ENCODE measurements around the gene BRD3.

BRD3 gene

DNA sequence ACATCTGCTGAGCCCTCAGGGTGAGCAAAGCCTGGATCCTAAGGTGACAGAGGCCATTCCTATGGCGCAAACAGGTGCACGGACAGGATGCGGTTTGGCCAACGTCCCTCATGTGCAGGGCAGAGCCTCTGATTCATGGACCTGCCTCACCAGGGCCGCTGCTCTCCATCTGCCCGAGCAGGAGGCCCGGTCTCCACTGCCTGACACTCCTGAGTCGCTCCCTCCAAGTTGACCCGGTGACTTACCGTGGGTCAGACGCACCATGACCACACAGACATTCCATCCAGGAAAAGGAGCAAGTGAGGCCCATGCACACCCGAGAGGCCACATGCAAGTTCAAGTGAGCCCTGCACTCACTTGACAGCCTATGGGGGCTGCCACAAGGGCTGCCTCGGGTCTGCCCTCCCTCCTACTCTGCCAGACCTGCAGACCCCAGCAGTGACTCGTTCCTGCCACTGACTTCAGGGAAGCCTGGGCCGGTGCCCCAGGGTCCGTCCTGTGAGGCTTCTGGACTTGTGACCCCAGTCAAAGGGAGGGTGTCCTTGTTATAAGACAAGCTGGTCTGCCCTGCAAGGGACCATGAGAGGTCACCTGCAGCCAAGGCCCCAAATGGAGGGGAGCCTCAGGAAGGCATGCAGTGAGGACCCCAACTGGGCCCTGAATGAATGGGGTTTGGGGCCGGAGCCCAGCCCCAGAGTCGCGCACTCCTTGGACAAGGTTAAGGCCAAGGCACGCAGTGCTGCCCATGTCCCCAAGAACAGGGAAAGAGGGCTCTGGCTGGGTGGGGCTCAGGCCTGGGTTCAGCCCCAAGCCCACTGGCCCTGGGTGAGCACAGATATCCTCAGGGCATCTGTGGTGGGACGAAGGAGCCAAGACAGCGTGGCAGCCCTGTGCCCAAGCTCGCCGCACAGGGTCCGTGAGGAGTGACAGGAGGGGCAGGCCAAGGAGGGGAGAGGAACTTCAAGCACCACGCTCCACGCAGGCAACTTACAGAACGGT lies 32.5 kb downstream of the BRD3 start:
- no peak for DNase-seq

DNA sequence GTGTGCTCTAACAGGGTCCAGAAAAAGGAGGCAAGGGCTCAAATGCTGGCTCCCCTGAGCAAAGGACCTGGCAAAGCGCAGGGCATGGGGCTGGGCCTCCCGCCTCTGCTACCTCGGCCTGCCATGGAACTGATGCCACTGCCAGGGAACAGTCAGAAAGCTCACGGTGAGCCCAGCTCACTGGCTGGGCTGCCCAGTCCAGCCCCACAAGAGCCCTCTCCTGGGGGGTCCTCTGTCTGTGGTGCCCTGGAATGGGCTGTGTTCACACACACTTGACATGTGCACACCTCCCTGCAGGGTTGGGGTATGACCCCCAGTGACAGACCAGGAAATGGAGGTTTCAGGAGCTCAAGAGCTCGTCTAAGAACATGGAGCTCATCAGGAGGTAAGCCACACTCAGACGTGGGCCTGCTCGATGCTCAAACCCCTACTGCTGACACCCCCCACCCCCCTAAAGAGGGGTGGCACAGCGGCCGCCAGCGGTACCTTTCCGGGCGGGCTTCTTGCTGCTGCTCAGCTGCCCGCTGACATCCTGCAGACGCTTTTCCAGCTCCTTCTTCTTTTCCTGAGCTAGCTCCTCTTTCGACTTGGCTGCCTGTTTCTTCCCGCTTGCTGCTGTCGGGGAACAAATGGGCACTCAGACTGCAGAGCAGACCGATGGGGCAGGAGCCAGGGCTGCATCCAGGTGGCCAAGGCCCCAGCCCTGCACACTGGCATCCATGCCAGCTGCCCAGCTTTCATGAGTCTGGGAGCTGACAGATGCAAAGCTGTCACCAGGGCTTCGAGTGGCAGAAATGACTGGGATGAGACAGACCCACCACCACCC lies 33.4 kb downstream of the BRD3 start:
- DNase-seq = no peak

DNA sequence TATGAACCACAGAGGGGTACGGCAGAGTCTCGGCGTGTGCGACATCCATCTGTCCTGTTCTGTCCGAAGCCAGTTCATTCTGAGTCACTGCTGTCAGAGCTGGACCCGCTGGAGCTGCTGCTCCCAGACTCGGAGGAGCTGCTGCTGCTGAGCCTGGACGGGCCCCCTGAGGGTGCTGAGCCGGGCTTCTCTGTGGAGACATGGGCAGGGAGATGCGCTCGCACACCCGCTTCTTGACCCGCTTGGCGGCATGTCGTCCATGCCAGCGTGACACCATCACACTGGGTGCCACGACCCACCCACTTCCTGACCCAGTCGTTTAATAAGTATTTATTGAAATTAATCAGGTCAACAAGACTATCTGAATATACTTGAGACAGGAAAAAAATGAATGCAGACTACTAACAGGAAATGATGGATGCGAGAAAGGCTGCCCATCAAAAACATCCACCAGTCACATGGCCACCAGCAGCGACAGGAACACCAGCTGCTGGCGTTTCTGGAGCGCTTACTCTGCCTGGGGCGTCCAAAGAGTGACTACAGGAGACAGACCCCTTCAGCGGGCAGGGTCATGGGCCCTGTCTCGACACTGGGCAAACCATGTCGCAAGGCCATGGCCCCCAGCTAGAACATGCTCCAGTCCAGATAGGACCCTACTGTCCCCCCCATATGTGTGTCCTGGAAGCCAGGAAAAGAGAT lies 34.2 kb downstream of the BRD3 start:
- no peak for DNase-seq

DNA sequence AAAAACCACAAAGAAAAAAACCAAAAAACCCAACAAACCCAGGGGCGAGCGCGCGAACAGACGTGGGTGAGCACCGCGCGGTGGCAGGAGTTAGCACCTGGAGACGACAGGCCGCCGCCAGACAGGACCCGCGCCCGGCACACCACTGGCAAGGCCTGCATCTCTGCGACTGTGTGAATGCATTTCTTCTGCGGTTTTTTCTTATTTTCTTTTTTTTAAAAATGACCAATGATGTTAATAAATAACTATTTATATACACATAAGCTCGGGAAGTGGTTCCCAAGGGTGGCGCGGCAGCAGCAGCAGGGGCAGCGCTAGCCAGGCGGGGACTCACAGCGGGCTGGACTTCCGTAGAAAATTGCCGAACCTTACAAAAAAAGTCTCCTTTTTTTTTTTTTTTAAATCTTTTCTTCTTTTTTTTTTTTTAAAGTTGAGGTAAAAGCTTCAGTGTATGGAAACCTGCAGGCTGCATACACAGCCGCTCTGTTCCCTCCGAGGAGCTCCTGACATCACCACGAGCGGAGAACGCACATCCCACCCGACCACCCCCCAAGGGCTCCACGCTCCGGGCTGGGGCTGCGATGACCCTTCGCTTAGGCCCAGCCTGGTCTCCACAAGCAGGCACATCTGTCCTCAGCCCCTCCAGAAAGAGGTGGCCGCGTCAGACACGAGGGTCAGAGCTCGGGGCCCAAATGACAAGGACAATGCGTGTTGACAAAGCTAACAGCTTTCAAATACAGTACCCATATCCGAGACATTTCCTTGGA lies 35.2 kb downstream of the BRD3 start:
- no peak for DNase-seq

DNA sequence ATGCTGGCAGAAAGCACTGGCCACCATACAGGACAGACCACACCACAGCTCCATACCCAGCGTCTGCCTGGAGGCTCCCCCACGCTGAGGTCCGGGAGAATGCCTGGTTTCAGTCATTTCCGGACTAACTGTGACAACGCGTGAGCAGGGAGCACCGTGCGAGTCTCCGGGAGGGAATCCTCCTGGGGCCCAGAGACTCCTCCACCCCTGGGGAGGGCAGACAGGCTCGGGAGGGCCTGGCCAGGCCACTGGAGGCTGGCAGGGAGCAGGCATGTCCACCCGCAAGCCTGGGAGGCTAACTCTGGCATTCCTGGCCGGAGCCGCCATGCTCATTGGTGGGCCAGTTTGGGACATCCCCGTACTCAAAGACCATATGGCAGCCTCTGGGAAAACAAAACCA lies 36.0 kb downstream of the BRD3 start:
- DNase-seq = no peak

DNA sequence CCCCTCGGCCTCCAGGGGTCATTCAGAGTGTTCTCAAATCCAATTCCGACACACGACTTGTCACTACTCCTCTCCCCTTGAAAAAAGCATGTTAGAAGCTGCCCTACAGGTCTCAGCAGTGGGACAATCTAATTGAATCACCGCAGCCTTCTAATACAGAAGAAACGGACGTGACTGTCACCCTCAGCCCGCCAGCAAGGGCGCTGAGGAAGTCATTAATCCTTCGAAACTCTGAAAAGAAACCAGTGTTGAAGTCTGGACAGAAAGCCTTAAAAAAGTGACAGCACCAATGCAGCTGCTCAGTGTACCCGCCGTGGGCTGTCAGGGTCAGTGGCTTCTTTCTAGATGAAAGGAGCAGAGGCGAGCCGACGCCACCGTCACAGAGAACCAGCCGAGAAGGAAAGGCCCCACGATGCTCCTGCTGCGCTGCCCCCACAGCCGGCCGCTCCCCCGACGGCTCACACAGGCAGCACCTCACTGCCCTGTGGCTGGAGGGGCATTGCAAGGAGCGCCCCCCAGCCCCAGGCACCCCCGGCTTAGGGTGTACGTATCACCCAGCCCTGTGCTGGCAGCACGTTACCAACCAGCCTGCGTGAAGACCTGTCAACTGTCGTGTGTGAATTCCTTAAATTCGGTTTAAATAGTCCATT lies 36.9 kb downstream of the BRD3 start:
- no peak for DNase-seq

DNA sequence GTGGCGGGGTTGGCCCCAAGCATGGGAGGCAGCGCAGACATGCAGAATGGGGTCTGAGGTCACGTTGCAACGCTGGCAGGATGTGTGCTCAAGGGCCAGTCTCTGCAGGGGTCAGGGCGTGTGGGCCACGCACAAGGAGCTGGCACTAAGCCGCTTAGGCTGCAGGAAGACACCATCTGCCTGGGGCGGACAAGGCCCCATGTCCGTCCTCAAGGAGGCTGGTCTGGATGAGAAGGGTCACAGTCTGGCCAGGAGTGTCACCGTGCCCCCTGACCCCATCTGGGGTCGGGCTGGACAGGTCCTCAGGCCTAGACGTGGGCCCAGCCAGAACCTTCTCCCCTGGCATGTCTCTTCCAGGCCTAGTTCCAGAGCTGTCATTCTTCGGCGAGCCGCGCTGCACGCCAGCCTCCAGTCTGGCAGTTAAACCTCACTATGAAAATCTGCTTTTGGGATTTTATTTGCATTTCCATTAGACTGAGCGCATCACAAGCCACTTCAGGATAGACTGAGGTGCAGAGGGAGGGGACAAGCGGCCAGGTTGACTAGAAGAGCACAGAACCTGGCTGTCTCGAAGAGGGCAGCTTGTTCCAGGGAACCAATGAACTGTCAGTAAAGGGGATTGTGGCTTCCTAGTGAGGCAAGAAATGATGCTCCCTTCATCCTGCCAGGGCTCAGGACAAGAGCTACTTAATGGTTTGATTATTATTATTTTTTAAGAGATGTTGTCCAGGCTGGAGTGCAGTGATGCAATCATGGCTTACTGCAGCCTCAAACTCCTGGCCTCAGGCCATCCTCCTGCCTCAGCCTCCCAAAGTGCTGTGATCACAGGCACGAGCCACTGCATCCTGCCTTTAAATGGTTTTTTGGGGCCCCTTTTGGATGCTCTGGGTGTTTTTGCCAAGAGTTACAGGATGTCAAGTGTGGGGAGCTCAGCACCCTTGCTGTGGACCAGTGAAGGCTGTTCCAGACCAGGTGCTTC lies 38.3 kb downstream of the BRD3 start:
- no peak for DNase-seq

DNA sequence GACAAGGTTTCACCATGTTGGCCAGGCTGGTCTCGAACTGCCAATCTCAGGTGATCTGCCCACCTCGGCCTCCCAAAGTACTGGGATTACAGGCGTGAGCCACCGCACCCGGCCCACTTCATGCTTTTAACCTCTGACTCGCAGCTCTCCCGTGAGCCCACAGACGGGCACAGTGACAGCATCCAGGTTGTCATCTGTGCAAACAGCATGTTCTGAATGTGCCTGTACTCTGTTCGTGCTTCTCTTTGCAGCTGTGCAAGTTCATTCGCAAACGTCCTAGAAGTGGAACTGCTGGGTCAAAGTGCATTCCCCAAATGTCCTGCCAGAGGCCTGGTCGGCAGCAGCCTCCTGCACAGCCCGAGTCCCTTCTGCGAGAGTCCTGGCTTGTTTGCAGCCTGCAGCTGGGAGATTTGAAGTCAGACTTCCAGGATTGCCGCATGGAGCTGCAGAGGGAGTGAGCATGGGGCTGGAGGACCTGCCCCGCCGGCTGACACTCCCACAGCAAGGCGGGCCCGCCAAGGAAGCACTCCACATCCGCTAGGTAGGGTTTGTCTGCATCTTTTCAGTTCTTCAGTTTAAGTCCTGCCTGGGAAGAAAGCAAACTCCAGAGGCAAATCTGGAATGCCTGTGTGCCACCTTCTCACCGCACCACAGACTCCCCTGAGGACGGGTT lies 39.1 kb downstream of the BRD3 start:
- DNase-seq = no peak

DNA sequence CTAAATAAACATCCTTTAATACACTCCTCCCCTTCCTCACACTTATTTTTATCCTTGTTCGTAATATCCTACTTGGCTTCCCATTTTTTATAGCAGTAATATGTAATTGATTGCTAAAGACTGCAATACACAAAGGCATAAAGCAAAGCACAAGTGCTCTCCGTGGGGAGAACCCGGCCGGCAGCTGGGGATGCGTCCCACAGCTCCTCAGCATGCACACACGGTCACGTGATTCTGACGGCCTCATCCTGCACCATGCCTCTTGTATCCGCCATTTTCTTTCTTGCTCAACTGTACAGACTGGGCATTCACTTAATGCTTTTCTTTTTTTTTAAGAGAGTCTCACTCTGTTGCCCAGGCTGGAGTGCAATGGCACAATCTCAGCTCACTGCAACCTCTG lies 39.8 kb downstream of the BRD3 start:
- DNase-seq = no peak

DNA sequence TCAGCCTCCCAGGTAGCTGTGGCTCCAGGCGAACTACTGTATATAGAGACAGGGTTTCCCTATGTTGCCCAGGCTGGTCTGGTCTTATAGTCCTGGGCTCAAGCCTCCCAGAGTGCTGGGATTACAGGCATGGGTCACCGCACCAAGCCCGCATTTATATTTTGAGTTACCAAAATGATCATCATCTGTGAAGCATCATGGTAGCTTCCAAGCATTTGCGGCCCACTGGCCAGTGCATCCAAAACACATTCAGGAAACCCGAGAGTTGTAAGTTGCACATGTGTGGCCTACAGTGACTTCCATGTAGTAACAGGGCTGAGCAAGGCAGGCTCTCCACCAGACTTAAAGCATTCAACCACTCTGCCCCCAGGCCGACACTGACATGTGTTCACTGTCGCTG lies 40.3 kb downstream of the BRD3 start:
- no peak for DNase-seq

DNA sequence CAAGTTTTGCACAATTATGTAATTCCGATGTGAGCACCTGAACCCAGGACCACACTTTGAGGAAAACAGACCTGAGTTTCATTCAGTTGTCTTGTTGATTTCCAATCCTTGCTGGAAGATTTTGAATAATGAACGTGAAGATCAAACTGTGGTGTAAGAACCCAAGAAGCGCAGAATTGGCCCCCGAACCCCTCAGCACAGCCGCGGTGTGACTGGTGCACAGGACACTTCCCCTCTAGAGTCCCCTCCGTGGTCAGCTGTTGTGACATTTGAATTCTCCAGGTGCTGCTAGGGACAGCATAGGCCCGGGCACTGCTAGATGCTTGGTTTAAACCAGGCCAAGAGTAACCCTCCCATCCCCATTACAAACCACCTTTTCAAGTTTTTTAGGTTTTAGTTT lies 40.8 kb downstream of the BRD3 start:
- no peak for DNase-seq

DNA sequence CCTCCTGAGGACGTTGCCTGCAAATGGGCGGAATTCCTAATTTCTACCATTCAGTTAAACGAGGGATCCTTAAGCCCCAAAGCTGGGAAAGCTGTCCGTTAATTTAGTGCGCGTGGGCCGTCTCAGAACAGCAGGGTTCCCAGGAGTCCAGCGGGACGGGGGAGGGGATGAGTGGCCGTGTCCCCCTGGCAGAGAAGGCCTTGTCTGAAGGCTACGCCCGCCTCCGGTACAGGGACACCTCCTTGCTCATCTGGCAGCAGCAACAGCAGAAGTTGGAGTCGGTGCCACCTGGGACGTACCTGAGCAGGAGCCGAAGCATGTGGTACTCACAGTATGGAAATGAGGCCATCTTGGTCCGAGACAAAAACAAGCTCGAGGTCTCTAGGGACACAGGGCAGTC lies 41.2 kb downstream of the BRD3 start:
- no peak for DNase-seq

DNA sequence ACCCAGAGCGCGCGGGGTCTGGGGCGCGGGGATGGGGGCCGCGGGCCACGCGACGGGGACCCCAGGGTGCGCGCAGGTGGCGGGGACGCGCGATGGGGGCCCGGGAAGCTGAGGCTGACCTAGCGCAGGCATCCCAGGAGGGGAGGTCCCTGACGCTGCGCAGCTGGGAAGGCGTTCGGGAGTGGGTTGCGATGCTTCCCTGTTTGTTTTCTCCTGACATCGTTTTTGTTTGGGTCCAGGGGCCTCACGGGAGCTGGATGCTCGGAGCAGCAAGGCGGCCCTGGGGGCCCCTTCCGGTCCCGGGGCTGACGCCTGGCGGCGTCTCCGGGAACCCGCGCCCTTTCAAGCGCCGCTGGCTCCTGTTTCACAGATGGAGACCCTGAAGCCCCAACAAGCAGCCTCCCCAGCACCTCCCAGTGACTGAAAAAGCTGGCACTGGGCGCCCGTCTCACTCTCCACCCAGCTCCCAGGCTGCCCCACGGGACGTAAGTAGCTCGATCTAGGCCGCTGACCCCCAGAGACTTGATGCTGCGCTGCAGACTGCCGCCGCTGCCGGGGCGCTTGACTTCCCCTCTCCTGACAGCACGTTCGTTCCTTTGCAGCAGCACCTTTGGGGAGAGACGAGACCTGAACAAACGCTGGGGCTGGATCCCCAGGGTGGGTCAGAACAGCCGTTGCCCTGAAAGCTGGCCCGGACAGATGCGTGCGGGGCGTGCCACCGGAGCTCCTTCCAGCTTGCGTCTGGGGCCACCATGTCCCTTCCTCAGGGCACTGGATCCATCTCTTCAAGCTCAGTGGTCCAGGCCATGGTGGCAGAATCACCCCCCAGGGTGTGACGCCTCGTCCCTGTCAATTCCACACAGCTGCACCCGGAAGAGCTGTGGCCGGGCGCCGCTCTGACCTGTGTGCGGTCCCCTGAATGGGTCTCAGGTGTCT lies 42.0 kb downstream of the BRD3 start:
- DNase-seq = peak; percentile 52 to 65

DNA sequence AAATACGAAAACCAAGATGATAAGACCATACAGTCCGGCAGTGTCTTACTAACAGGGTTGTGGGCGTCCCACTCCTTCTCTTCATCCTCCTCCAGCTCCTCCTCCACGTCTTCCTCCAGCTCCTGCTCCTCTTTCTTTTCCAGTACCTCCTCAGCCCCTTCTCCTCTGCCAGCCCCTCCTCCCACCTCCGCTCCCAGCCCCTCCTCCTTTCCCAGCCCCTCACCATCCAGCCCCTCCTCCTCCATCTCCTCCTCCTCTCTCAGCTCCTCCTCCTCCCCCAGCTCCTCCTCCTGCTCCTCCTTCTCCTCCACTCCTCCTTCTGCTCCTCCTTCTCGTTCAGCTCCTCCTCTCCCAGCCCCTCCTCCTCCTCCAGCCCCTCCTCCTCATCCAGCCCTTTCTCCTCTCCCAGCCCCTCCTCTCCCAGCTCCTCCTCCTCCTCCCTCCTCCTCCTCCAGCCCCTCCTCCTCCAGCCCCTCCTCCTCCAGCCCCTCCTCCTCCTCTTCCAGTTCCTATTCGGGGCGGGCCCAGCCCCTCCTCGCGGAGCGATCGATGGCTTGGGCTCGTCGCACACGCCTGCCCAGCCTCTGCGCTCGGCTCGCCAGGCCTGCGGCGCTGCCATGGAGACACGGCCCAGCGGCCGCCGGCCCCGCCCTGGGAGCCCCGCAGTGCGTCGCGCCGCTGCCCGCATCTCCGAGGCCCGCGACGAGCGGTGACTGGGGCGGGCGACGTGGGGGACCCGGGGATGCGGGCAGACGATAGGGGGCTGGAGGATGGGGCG lies 42.8 kb downstream of the BRD3 start, which contains the start of gene BRD3OS:
Gene BRD3OS, plus strand, starts transcription at position 654 of the 778 bp plus-strand sequence. CDS start 1,267 bp downstream, outside the sequence.
- peak; percentile 90 to 91 for DNase-seq

DNA sequence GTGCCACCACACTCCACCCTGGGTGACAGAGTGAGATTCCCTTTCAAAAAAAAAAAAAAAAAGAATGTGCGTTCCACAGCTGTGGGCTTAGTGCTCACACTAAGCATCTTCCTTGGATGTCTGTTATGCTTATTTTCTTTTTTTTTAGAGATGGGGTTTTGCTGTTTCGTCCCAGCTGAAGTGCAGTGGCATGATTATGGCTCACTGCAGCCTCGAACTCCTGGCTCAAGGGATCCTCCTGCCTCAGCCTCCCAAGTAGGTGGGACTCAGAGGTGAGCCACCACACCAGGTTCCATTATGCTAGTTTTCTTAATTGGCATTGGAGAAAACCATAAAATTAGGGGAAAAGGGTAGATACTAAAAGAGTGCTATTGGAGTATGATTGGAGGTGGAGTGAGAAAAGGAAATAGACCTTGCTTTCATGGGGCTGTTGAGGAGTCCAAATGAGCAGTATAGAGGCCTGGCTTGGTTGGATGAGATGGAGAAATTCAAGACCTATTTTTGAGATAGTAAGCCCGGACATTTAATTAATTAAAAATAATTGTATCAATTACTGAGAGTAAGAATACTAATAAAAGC lies 43.5 kb downstream of the BRD3 start:
- DNase-seq = no peak

DNA sequence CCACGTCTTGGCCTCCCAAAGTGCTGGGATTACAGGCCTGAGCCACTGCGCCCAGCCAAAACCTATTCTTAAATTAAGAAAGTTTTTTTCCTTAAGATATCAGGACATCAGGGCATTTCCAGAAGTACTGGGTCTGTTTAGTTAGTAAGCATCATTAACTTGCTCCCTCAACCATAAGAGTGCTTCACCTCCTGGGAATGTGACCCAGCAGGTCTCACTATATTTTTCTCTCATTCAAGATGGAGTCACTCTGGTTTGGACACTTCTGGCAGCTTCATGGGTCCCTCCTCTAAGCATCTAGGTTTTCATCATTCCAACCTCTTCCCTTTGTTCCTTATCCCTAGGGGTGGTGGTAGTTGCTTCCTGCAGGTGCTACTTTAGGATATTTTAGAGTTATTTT lies 52.9 kb downstream of the BRD3 start:
- DNase-seq = no peak

DNA sequence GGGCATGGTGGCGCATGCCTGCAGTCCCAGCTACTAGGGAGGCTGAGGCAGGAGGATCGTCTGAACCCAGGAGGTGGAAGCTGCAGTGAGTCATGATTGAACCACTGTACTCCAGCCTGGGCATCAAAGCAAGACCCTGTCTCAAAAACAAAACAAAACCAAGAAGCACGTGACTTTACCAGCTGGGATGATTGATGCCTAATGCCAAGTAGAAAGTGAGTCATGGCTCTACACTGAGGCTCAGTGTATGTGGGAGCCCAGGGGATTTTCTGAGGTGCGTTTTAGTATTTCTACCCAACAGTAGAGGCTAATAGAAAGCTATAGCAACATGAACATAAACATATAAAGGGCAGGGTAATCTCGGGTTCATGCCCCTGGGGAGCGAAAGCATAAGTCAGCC lies 56.4 kb downstream of the BRD3 start:
- no peak for DNase-seq

Data from stimulated activated CD4-positive, alpha-beta T cell treated with anti-CD3 and anti-CD28 coated beads, Interleukin-2, amount 100 ng/mL, for 24 hours (primary cell).